SK-N-SH (cell line): ENCODE data around the gene NOD1.

ENCODE experiments used
- CHD2 ChIP-seq: fragments of 150-350 bp; IDR thresholded peaks from 2 replicates; pipeline ENCODE4 v1.6.1; 2018; ENCODE audit warnings: low read length; ENCODE audit not compliant: partially characterized antibody
- CTCF ChIP-seq: fragments of 200-600 bp; sonication (generic); IDR thresholded peaks from 2 replicates; pipeline ENCODE4 v1.6.1; 2017; ENCODE audit warnings: antibody characterized with exemption, mild to moderate bottlenecking, moderate library complexity
- EP300 ChIP-seq, 2 experiments: IDR thresholded peaks; 2 replicates each; pipeline versions ENCODE4 v1.4.0 to v1.6.1; 2012; ENCODE audit warnings: borderline replicate concordance in 1 of 2, low read depth in 1 of 2, low read length in 1 of 2
- FOXM1 ChIP-seq: IDR thresholded peaks from 2 replicates; pipeline ENCODE4 v1.4.0; 2012; ENCODE audit warnings: low read depth, mild to moderate bottlenecking
- JUND ChIP-seq: IDR thresholded peaks from 2 replicates; pipeline ENCODE4 v1.4.0; 2012
- MAX ChIP-seq: IDR thresholded peaks from 2 replicates; pipeline ENCODE4 v1.4.0; 2012; ENCODE audit warnings: low read depth
- MEF2A ChIP-seq: IDR thresholded peaks from 2 replicates; pipeline ENCODE4 v1.4.0; 2012; ENCODE audit warnings: low read depth, borderline replicate concordance
- MXI1 ChIP-seq: IDR thresholded peaks from 2 replicates; pipeline ENCODE4 v1.6.1; 2012; ENCODE audit warnings: mild to moderate bottlenecking, low read depth, low read length, improper control_type of control experiment
- REST ChIP-seq: IDR thresholded peaks from 2 replicates; pipeline ENCODE4 v1.6.1; 2012; ENCODE audit warnings: mild to moderate bottlenecking, low read depth, low read length, moderate library complexity
- TEAD4 ChIP-seq: IDR thresholded peaks from 2 replicates; pipeline ENCODE4 v1.4.0; 2012; ENCODE audit warnings: mild to moderate bottlenecking, borderline replicate concordance; ENCODE audit not compliant: insufficient read depth

- no peak for TF ChIP-seq FOXM1
- TF ChIP-seq CTCF: no peak
- TF ChIP-seq EP300 (IDR thresholded peaks at IDR 0.05; ENCODE audit: borderline replicate concordance in 1 of 2, low read depth in 1 of 2, low read length in 1 of 2): no peak
- no peak for TF ChIP-seq MXI1
- TF ChIP-seq CHD2: no peak
- no peak for TF ChIP-seq REST
- no peak for TF ChIP-seq JUND
- no peak for TF ChIP-seq TEAD4
- no peak for TF ChIP-seq MEF2A
- no peak for TF ChIP-seq MAX
Measured at GRCh38 chr7:30453016-30453415, 25.6 kb downstream of the NOD1 start.
